Left renal cortex interstitium (tissue), 4 donors: ENCODE data around the gene WDR82. TPM values are rescaled to one million over a fixed set of nuclear protein-coding genes. Genes with fewer than 3 reads are reported as not detected.

Source experiments
- DNase-seq, 4 donors: peaks; one replicate each; pipeline ENCODE4 v3.0.0-alpha.2; 2013; ENCODE audit warnings: low read depth in 4 of 4, low spot score in 2 of 4, missing footprints in 1 of 4
- polyA plus RNA-seq, 4 donors: library from polyadenylated mRNA; unstranded; fragments of 120-200 nt; gene quantifications; one replicate each; pipeline ENCODE4 v1.2.1, GENCODE V29; 2013; ENCODE audit not compliant: insufficient read length in 4 of 4

WDR82 gene
- polyA plus RNA-seq, 4 donors, result 91.4 to 111 (median 101) TPM

DNA sequence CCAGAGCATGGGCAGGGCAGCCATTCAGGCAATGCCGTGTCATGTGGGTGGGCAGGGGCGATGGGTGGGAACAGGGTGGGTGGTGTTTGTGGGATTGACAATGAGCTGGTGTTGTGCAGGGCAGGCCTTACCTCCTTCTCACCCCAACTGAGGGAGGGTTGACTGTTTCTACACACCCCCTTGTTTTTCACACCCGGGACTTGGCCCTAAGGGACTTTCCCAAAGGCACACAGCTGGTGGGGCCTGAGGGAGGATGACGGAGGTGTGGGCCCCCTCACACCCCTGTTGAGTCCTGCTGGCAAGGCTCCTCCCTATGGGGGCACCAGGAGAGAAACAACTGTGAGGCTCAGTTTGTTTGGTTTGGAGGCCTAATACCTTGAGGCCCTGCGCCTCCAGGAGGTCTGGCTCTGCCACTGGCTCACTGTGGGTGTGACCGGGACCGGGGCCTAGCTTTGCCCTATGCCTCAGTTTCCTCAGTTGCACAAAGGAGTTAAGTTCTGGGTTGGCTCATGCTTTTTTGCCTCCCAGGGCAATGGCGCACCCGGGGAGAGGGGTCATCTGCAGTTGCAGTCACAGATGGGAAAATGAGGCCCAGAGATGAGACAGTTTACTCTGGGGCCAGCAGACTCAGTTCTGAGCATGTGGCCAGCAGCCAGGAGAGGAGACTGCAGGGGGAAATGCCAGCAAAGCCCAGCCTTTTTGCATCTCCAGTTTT is 32.6 kb upstream of the WDR82 start:
- DNase-seq, result no peak

DNA sequence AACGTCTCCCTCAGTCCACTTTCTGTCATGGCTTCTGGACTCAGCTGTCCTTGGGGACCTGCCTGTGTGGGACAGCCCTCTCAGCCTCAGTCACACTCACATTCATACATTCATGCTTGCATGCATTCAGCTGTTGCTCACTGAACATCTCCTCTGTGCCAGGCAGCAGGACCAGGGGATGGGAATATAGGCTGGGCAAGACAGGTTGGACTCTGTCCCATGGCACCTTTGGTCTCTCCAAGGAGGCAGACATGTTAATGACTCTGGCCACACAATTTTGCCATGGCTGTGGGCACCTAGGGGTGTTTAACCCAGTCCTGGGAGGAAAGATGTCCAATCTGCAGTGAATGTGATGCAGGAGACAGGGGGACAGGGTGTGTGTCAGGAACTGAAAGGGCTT is 29.9 kb upstream of the WDR82 start:
- DNase-seq, result no peak

DNA sequence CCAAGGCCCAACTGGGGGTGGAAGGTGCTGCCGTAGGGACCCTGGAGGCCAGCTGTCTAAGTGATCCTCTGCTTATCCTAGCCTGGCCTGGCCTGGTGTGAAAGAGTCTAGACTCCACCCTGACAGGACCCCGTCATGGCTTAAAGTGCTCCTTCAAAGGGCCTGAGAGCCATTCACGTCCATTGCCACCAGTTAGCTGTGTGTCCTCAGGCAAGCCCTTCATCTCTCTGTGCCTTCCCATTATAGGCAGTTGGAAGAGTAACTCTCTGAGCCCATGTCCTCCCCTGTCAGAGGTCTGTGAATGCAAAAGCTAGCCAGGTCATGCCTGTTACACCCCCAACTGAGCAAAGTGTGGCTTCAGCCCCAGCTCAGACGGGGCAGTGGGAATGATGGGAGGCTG is 28.5 kb upstream of the WDR82 start:
- DNase-seq, result no peak

DNA sequence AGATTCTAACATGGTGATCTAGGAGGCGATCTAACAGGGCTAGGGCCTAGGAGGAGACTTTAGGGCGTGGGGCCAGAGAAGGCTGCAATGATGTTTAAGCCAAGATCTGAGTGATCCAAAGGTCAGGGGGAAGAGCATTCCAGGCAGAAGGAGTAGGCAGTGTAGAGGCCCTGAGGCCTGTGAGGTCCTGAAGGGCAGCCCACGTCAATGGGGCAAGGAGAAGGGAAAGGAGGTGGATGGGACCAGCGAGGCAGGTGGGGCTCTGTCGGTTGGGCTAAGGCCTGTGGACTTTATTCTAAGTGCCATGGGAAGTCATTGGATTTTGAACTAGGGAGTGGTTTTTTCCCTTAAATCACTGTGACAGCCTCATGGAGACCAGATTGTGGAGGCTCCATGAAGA is 27.5 kb upstream of the WDR82 start:
- no peak for DNase-seq

DNA sequence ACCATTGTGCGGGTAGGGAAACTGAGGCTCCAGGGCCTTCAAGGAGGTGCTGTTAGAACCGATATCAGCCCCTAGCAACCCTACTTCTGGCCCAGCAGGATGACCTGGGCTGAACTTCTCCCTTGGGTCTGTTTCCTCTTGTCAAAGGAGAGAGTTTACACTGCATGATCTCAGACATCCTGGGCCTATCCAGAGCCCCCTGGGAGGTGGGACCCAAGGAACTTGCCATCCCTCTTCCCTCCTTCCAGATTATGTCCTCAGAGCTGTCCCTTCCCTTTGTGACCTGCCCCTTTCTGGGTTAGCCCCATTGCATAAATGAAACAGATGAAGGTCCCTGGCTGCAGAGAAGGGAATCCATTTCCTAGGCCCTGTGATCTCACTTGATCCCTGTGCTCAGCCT is 25.4 kb upstream of the WDR82 start:
- no peak for DNase-seq

DNA sequence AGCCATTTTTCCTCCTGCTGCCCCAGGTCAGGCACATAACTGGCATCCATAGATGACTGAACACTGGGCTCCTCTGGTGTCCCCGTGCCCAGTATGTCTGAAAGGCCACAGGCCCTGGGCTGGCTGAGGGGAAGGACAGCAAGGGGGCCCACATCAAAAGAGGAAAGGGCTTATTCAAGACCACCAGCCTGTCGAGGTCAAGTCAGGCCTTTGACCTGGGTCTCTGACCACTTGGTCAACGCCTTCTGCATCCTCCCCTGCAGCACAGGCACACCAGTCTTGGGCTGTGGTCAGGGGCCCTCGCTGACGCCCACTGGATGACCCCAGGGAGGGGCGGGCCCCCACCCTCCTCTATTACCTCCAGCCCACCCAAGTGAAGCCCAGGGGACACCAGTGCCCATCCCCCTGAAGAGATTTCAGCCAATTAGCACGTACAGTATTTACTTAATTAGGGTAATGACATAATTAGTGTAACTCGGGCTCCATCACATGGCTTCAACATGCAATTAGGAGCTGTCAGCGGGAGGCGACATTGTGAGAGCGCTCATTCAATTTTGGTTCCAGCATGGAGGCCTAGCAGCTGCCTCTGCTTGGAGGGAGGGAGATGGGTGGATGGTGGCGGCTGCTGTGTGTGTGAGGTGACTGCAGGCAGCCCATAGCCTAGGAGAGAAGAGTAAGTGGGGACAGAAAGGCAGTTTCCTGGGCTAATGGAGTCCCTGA is 24.1 kb upstream of the WDR82 start:
- DNase-seq, result no peak

DNA sequence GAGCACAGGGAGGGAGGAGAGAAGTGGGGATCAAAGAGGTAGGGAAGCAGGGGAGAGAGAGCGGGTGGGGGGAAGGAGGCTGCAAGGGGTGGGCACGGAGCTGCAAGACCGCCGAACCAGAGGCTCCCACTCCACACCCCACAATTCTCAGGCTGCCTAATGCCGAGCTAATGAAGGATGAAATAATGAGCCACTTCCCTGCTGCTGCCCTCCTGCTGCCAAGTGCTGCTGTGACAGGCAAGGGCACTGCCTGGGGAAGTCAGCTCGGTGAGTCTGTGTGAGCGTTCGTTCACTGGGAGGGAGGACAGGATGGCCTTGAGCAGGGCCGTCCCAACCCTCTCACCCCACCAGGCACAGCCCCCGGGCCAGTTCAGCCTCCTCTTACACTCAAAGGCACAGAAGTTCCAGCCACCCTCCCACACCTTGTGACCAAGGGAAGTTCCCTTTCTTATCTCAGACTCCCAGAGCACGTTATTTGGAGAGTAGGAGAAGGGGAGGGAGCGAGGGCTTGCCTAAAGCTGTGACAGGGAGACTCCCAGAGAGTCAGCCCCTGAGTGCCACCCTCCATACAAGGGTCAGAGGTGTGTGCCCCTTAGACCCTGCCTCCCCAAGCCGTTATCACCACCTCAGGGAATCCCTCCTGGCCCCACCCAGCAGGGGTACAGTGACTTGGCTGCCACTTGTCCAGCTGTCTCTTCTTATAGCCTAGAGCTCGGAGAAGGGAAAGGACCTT is 21.6 kb upstream of the WDR82 start:
- no peak for DNase-seq

DNA sequence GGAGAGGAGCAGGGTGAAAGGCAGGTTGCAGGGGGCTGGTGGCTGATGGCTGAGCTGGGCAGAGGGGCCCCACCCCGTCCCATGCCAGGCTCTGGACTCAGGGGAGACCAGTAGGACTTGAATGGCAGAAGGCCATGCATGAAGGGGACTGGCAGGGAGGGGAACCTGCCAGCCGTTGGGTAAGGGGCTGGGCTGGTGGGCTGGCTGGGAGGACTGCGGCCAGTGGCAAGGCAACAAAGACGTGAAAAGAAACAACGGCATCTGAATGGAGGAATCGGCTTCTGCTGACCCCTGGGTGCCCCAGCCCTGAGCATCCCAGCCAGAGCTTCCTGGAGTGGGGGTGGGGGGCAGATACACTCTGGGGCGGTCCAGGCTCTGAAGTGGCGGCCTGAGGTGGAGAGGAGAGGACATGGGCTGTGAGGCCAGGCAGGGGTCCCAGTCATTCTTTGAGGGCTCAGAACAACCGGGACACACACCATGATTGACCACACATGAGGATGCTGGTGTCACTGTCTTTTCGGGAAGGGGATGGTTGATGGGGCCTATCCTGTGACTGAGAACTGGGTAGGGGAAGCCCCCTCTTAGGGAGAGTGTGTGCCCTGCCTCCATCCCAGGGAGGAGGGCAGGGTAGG is 20.9 kb upstream of the WDR82 start:
- no peak for DNase-seq

DNA sequence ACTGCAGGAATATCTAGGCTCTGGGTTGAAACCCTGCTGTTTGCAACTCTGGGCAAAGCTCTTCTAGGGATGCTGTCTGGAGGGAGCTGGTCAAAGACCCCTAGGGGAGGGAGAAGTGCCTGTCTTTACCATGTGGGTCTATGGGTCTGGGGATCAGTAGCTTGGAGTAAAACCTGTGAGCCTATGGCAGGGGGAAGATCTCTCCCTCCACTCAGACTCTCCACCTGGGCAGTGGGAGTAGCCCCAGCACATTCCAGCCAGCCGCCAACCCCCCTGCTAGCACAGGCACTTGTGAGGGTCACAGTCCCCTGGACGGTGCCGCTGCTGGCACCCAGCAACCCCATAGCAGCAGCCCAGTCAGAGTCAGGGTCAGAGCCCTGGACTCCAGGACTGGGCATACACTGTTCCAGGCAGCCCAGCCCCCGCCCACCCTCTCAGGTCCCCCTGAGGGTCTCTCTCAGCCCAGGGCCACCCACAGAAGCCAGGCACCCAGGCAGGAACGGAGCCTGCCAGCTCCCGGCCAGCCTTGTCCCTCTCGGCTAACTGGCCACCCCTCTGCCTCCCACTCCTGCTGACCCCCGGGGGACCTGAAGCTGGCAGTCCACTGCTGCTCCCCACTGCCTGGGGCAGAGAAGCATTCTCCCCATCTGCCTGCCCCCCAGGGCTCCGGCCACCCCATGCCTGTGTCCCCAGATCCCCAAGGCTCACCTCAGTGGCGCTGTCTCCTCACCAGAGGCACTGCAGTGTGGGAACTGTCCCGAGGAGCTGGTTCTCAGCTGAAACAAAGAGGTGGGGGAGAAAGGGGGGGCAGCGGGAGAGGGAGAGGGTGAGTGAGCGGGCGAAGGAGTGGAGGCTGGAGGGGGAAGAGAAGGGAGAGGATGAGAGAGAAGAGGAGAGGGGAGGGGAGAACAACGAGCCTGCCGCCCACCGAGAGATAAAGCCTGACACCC is 20.0 kb upstream of the WDR82 start:
- DNase-seq, result no peak

DNA sequence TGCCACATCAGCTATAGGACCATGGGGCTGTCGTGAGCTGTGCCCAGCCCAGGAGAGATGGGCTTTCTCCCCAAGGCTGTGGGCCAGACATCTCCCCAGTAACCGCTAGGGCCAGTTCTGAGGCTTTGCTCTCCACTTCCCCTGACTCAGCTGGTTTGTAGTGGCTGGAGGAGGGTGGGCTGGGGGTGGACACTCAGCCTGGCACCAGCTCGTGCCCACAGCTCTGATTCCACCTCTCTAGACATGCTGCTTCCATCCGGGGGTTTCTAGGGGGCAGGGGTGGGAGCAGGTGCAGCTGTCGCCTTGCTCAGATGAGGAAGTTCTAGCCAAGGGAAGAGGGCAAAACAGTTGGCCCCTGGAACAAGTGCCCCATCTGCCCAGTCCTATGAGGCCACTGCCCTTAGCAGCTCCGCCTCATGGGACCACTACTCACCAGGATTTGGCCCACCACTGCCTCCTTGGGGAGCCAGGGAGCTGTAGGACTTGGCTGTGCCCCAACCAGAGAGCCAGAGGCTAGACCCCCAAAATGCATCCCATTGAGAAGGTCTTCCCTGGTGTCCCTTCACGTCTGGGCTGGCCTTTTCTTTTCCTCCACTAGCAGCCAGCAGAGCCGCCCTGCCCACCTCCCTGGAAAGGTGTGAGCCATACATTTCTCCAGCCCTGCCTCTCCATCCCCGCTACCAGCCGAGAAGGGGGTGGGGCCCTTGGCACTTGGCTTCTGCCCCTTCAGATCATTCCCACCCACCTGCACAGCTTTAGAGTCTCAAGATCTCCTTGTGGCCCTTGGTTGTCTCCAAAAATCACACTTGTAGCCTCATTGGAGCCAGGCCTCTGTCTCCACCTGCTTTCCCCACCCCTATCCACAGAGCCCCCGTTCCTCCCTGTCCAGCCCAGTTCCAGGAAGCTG is 19.0 kb upstream of the WDR82 start:
- DNase-seq, result no peak

DNA sequence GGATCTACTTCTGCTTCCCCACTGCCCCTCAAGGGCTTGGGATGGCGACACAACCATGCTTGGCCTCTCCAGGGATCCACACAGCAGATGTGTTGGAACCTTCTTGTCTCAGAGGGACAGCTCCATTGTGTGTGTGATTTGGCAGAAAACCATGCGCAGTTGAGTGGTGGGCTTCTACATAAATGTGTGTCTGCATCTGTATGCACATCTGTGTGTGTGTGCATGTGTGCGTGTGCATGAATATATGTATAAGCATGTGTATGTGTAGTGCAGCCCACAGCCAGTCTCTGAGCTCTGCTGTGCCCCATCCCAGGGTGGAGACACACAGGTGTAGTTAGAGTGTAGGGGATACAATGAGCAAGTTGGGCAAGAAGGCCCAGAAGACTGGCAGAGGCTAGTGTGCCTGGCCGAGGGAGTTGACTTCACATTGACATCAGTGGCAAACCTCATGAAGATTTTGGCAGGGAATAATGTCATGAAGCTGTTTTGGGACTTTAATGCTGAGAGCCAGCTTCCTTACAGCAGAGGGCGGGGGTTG is 17.3 kb upstream of the WDR82 start:
- no peak for DNase-seq

DNA sequence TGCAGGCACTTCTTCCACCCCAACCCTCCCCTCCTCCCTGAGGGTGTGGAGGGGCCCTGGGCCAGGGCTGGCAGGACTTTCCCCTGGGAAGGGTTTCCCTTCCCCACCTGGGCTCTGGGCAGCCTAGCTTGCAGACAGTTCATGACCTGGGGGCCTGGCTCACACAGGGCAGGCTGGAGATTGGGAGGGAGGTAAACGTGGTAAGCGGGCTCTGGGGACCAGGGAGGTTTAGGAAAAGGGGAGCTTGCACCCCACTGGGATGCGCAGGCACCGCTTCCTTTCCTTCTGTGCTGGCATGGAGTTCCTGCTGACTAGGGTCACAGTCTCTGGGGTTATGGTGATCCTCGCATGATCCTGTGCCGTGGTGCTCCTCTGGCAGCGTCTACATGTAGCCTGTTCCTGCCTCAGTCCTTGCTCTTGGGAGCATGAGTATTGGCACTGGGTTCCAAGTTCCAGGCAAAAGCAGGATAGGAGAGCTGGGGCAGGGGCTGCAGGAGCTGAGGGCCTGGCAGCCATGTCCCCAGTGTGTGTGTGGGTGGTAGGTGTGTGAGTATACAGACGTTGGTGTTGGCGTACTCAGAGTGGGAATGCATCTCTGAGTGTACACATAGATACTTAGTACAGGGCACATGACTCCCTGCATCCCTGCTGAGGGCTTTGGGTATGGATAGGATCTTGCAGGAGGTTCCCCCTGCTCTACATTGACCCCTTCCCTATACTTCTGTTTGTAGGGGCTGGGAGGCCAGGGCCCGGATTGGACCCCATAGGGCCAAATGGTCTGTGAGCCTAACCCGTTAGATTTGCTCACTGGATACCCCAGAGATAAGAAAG is 16.1 kb upstream of the WDR82 start:
- DNase-seq, result no peak

DNA sequence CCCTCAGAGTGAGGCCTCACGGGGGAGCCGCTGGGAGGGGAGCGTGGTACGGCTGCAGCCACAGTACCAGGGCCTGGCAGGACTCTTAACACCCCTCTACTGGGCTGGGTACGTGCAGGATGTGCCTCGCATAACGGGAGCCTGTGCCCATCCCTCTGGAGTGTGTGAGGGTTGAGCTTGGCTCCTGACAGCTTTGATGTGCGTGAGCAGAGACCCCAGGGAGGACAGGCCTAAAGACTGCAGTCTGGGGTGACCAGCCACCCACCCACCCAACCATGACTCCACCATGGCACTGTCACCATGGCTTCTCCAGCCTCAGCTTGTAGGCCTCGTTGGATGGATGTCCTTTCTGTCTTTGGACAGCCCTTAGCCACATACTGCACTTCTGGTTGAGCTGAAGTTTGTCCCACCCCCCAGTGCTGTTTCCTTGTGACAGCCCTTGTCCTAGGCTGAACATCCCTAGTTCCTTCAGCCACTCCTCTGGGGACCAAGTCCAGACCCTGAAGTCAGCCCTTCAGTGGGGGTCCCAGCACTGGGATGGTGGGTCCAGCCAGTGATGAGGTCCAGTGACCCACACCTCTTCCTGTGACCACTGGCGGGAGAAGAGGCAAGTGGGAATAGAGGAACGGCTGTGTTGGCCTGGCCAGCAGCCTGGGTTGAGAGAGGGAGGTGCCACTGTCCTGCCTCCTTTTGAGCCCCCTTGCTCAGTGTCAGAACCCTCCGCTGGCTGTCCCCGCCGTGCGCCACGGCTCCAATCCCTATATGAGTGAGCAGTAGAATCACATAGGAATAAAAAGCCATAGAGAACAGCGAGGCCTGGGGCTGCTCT is 15.3 kb upstream of the WDR82 start:
- no peak for DNase-seq

DNA sequence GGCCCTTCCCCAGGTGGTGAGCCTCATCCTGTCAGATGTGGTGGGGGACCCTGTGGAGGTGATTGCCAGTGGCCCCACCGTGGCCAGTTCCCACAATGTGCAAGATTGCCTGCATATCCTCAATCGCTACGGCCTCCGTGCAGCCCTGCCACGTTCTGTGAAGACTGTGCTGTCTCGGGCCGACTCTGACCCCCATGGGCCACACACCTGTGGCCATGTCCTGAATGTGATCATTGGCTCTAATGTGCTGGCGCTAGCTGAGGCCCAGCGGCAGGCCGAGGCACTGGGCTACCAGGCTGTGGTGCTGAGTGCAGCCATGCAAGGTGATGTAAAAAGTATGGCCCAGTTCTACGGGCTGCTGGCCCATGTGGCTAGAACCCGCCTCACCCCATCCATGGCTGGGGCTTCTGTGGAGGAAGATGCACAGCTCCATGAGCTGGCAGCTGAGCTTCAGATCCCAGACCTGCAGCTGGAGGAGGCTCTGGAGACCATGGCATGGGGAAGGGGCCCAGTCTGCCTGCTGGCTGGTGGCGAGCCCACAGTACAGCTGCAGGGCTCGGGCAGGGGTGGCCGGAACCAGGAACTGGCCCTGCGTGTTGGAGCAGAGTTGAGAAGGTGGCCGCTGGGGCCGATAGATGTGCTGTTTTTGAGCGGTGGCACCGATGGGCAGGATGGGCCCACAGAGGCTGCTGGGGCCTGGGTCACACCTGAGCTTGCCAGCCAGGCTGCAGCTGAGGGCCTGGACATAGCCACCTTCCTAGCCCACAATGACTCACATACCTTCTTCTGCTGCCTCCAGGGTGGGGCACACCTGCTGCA is 14.0 kb upstream of the WDR82 start:
- no peak for DNase-seq

DNA sequence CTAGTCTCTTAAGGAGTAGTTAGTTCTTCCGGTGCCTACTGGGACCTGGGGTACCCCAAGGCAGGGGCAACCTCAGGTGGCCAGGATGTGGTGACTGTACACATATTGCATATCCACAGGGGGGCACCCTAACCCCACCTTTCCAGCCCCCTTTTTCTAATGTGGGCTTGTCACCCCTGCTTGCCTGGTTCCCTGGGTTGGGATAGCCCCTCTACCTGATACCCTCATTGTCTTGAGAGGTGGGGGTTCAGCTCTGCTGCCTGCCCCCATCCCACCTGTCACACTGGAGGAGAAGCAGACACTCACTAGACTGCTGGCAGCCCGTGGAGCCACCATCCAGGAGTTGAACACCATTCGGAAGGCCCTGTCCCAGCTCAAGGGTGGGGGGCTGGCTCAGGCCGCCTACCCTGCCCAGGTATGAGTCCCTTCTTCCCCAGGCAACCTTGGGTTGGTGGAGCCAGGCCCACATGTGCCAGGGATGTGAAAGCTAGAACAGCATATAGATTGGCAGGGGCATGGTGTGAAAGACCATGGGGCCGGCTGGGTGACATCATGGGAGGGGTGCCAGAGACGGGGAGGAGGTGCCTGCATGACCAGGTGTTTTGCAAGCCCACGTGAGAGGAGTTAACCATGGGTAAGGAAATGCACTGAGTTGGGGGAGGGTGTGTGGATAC is 13.2 kb upstream of the WDR82 start:
- DNase-seq, result no peak
